ENCODE data around the gene APBA1.

The APBA1 gene

GRCh38 chr9:69653261-69653660, 18.9 kb downstream of the APBA1 start:
- Histone ChIP-seq H3K4me3 (ENCODE audit: low read depth in 1 of 2, low read length in 2 of 2) (no peak overlapping the region), H3K36me3 (ENCODE audit: insufficient read depth, low read length) (no peaks in the 10 kb centered on the region), H4K20me1 (ENCODE audit: insufficient read depth, low read length) (no peaks in the 10 kb centered on the region), H3K27me3 (ENCODE audit: insufficient read depth, low read length, poor library complexity) (no peaks in the 10 kb centered on the region), H3K4me1 (ENCODE audit: insufficient read depth, low read length) (no peaks in the 10 kb centered on the region), H3K4me2 (ENCODE audit: insufficient read depth, low read length) (no peak overlapping the region), H3K9me3 (ENCODE audit: insufficient read depth, low read length, severe bottlenecking) (no peaks in the 10 kb centered on the region), H3K9ac (ENCODE audit: low read depth, low read length) (no peak overlapping the region), H3K27ac (ENCODE audit: low read length) (no peak overlapping the region), H2AFZ (ENCODE audit: low read depth, low read length) (no peak overlapping the region), H3K79me2 (ENCODE audit: insufficient read depth, low read length) (no peaks in the 10 kb centered on the region)
- DNase-seq (no peak), ATAC-seq (ENCODE audit: insufficient read depth, low read depth) (no peak)
- TF ChIP-seq CTCF (IDR thresholded peaks at IDR 0.05; ENCODE audit: borderline replicate concordance, extremely low read depth, low read length, poor library complexity, severe bottlenecking) = no peak
- TF ChIP-seq EZH2 (IDR thresholded peaks at IDR 0.05; ENCODE audit: borderline replicate concordance, low read depth, low read length, severe bottlenecking) = no peak

- Histone ChIP-seq H4K20me1 (ENCODE audit: insufficient read depth, low read length) (no peaks in the 10 kb centered on the region), H3K79me2 (ENCODE audit: insufficient read depth, low read length) (no peaks in the 10 kb centered on the region), H3K9ac (ENCODE audit: low read depth, low read length) (no peak overlapping the region), H3K4me2 (ENCODE audit: insufficient read depth, low read length) (no peak overlapping the region), H3K4me1 (ENCODE audit: insufficient read depth, low read length) (no peaks in the 10 kb centered on the region), H3K36me3 (ENCODE audit: insufficient read depth, low read length) (no peaks in the 10 kb centered on the region), H3K4me3 (ENCODE audit: low read depth in 1 of 2, low read length in 2 of 2) (no peak overlapping the region), H3K27ac (ENCODE audit: low read length) (no peak overlapping the region), H3K27me3 (ENCODE audit: insufficient read depth, low read length, poor library complexity) (no peaks in the 10 kb centered on the region), H2AFZ (ENCODE audit: low read depth, low read length) (no peak overlapping the region), H3K9me3 (ENCODE audit: insufficient read depth, low read length, severe bottlenecking) (no peaks in the 10 kb centered on the region)
- DNase-seq = no peak
- ATAC-seq (ENCODE audit: insufficient read depth, low read depth) = no peak
- TF ChIP-seq CTCF (IDR thresholded peaks at IDR 0.05; ENCODE audit: borderline replicate concordance, extremely low read depth, low read length, poor library complexity, severe bottlenecking) (no peak), EZH2 (IDR thresholded peaks at IDR 0.05; ENCODE audit: borderline replicate concordance, low read depth, low read length, severe bottlenecking) (no peak)
These were observed 22.5 kb downstream of the APBA1 start for GRCh38 chr9:69649566-69650250.

GRCh38 chr9:69647804-69648203, 24.4 kb downstream of the APBA1 start:
- no peaks in the 10 kb centered on the region for H3K79me2 ChIP-seq (ENCODE audit: insufficient read depth, low read length)
- no peak overlapping the region for H2AFZ ChIP-seq (ENCODE audit: low read depth, low read length)
- no peak overlapping the region for H3K27ac ChIP-seq (ENCODE audit: low read length)
- TF ChIP-seq CTCF (IDR thresholded peaks at IDR 0.05; ENCODE audit: borderline replicate concordance, extremely low read depth, low read length, poor library complexity, severe bottlenecking) (no peak), EZH2 (IDR thresholded peaks at IDR 0.05; ENCODE audit: borderline replicate concordance, low read depth, low read length, severe bottlenecking) (no peak)
- H3K4me3 ChIP-seq (ENCODE audit: low read depth in 1 of 2, low read length in 2 of 2) = no peak overlapping the region
- no peaks in the 10 kb centered on the region for H4K20me1 ChIP-seq (ENCODE audit: insufficient read depth, low read length)
- no peaks in the 10 kb centered on the region for H3K4me1 ChIP-seq (ENCODE audit: insufficient read depth, low read length)
- DNase-seq = no peak
- H3K9me3 ChIP-seq (ENCODE audit: insufficient read depth, low read length, severe bottlenecking) = no peaks in the 10 kb centered on the region
- H3K27me3 ChIP-seq (ENCODE audit: insufficient read depth, low read length, poor library complexity) = no peaks in the 10 kb centered on the region
- ATAC-seq (ENCODE audit: insufficient read depth, low read depth) = no peak
- H3K4me2 ChIP-seq (ENCODE audit: insufficient read depth, low read length) = no peak overlapping the region
- no peaks in the 10 kb centered on the region for H3K36me3 ChIP-seq (ENCODE audit: insufficient read depth, low read length)
- no peak overlapping the region for H3K9ac ChIP-seq (ENCODE audit: low read depth, low read length)
